Tibial nerve (tissue), 4 donors: ENCODE data around the gene C11orf68. TPM values are rescaled to one million over a fixed set of nuclear protein-coding genes. Genes with fewer than 3 reads are reported as not detected.

Experiments used
- DNase-seq, 2 donors: peaks; one replicate each; pipeline ENCODE4 v3.0.0-alpha.2; 2019; ENCODE audit warnings: low spot score in 2 of 2
- H3K27ac ChIP-seq, 4 donors: fragments of 200-600 bp; sonication (generic) in 3 of 4; one replicate each; pipeline ENCODE4 v1.5.1; 2017 to 2019; ENCODE audit warnings: mild to moderate bottlenecking in 1 of 4
- H3K27me3 ChIP-seq, 2 donors: fragments of 200-600 bp; sonication (generic) in 1 of 2; one replicate each; pipeline versions ENCODE4 v1.5.1 to v1.6.0; 2017 to 2019
- H3K36me3 ChIP-seq, 3 donors: fragments of 200-600 bp; sonication (generic); one replicate each; pipeline ENCODE4 v1.5.1; 2018 to 2019
- H3K4me1 ChIP-seq, 4 donors: fragments of 200-600 bp; sonication (generic) in 3 of 4; one replicate each; pipeline ENCODE4 v1.5.1; 2017 to 2019
- H3K4me3 ChIP-seq, 4 donors: fragments of 200-600 bp; sonication (generic) in 3 of 4; one replicate each; pipeline ENCODE4 v1.5.1; 2017 to 2019; ENCODE audit warnings: mild to moderate bottlenecking in 1 of 4, moderate library complexity in 1 of 4
- H3K9me3 ChIP-seq, 4 donors: fragments of 200-600 bp; sonication (generic) in 3 of 4; one replicate each; pipeline ENCODE4 v1.5.1; 2017 to 2019
- CTCF ChIP-seq, 5 experiments: fragments of 200-600 bp in 3 of 5; fragments of 450-650 bp in 2 of 5; sonication (generic) in 3 of 5; IDR thresholded peaks; one replicate each; pipeline ENCODE4 v1.5.1; 2016 to 2019; ENCODE audit warnings: antibody characterized with exemption in 5 of 5, mild to moderate bottlenecking in 3 of 5, moderate library complexity in 2 of 5
- EP300 ChIP-seq, 2 donors: sonication (generic); formaldehyde crosslinking; IDR thresholded peaks; one replicate each; pipeline ENCODE4 v1.6.1; 2017; ENCODE audit warnings: antibody characterized with exemption in 2 of 2, mild to moderate bottlenecking in 1 of 2
- POLR2A ChIP-seq, 2 donors: fragments of 450-650 bp; IDR thresholded peaks; one replicate each; pipeline ENCODE4 v1.6.1; 2017; ENCODE audit warnings: antibody characterized with exemption in 2 of 2, mild to moderate bottlenecking in 2 of 2, moderate library complexity in 2 of 2
- WGBS, 2 donors: methylation state at CpG; one replicate each; pipeline ENCODE4 v1.1.5; 2018; 5-methylcytosine and 5-hydroxymethylcytosine counted together
- total RNA-seq, 4 donors: library from RNA; depleted of rRNA; stranded (reverse); fragments of >200 nt; gene quantifications; one replicate each; pipeline ENCODE4 v1.1.0, GENCODE V29; 2016

Gene C11orf68
- total RNA-seq, 4 donors from 2014 or later = 14.7 to 30.4 (median 21.7) TPM

GRCh38 chr11:65868076-65868667 is 50.7 kb downstream of the C11orf68 start:
- Histone ChIP-seq H3K9me3 (no peaks in the 10 kb centered on the region), H3K27ac (no peak overlapping the region), H3K4me3 (no peak overlapping the region), H3K27me3 (no peaks in the 10 kb centered on the region), H3K4me1 (peaks cover 0 to 40% (median 7%) of the 10 kb centered on the region in 4 donors), H3K36me3 (peaks cover 0 to 77% (median 23%) of the 10 kb centered on the region in 3 donors)
- DNase-seq = no peak
- 81% methylated on average over 17 to 19 of the region's 19 CpGs for WGBS, 2 donors
- TF ChIP-seq CTCF (IDR thresholded peaks at IDR 0.05) = no peak
- TF ChIP-seq EP300 (IDR thresholded peaks at IDR 0.05) = no peak
- no peak for TF ChIP-seq POLR2A (IDR thresholded peaks at IDR 0.05)

- no peak overlapping the region for H3K27ac ChIP-seq
- DNase-seq = no peak
- TF ChIP-seq POLR2A (IDR thresholded peaks at IDR 0.05) = no peak
- TF ChIP-seq CTCF (IDR thresholded peaks at IDR 0.05) = no peak
- TF ChIP-seq EP300 (IDR thresholded peaks at IDR 0.05) = no peak
Measured at GRCh38 chr11:65867284-65868071, 51.4 kb downstream of the C11orf68 start.

More at GRCh38 chr11:65867284-65868071, 51.4 kb downstream of the C11orf68 start:
- Histone ChIP-seq H3K4me3 (no peak overlapping the region), H3K4me1 (peaks cover 0 to 42% (median 7%) of the 10 kb centered on the region in 4 donors), H3K36me3 (peaks cover 0 to 84% (median 24%) of the 10 kb centered on the region in 3 donors), H3K9me3 (no peaks in the 10 kb centered on the region), H3K27me3 (no peaks in the 10 kb centered on the region)
- 55 to 56% methylated on average over 29 of the region's 29 CpGs for whole genome bisulfite sequencing, 2 donors

Other genes starting within 250 kb of the C11orf68 start
- gene KAT5, start 206.8 kb downstream of the C11orf68 start, total RNA-seq = 100 to 1,000 TPM in 1 of 4 donors, 10 to 100 TPM in 3; 68.1 to 118 (median 92.3) TPM
- gene RNASEH2C, start 198.3 kb downstream of the C11orf68 start, total RNA-seq = 100 to 1,000 TPM; 142 to 197 (median 152) TPM
- gene AP5B1, start 138.1 kb downstream of the C11orf68 start, total RNA-seq = 10 to 100 TPM; 12.7 to 27.5 (median 18.8) TPM
- not detected for gene OVOL1, start 132.0 kb downstream of the C11orf68 start, total RNA-seq
- gene SNX32, start 85.1 kb downstream of the C11orf68 start, total RNA-seq = 1 to 10 TPM in 2 of 4 donors, under 1 TPM in 1, not detected in 1; 0.78 to 2.5 (median 1.5) TPM
- gene CFL1, start 60.9 kb downstream of the C11orf68 start, total RNA-seq = 100 to 1,000 TPM; 461 to 881 (median 580) TPM
- gene MUS81, start 58.6 kb downstream of the C11orf68 start, total RNA-seq = 10 to 100 TPM; 54.0 to 83.1 (median 68.3) TPM
- gene EFEMP2, start 46.3 kb downstream of the C11orf68 start, total RNA-seq = 10 to 100 TPM; 59.2 to 92.7 (median 82.0) TPM
- gene CTSW, start 39.2 kb downstream of the C11orf68 start, total RNA-seq = 1 to 10 TPM in 2 of 4 donors, not detected in 2; 1.5 to 3.1 TPM
- gene FIBP, start 30.6 kb downstream of the C11orf68 start, total RNA-seq = 10 to 100 TPM; 53.6 to 73.2 (median 63.7) TPM
- gene CCDC85B, start 28.4 kb downstream of the C11orf68 start, total RNA-seq = 100 to 1,000 TPM in 2 of 4 donors, 10 to 100 TPM in 2; 73.0 to 108 (median 89.4) TPM
- gene FOSL1, start 18.7 kb downstream of the C11orf68 start, total RNA-seq = 1 to 10 TPM in 3 of 4 donors, not detected in 1; 1.3 to 3.3 (median 1.4) TPM
- 100 to 1,000 TPM in 2 of 4 donors, 10 to 100 TPM in 2; 64.5 to 134 (median 93.3) TPM for gene DRAP1, start 364 bp upstream of the C11orf68 start, total RNA-seq
- gene TSGA10IP, start 26.4 kb upstream of the C11orf68 start, total RNA-seq = not detected
- 10 to 100 TPM; 49.6 to 73.7 (median 62.3) TPM for gene SART1, start 42.7 kb upstream of the C11orf68 start, total RNA-seq
- 10 to 100 TPM; 27.0 to 40.6 (median 29.5) TPM for gene EIF1AD, start 83.1 kb upstream of the C11orf68 start, total RNA-seq
- 10 to 100 TPM; 23.9 to 68.9 (median 51.0) TPM for gene BANF1, start 83.4 kb upstream of the C11orf68 start, total RNA-seq
- gene CST6, start 92.9 kb upstream of the C11orf68 start, total RNA-seq = 1 to 10 TPM in 1 of 4 donors, not detected in 3; 1.2 TPM
- gene CATSPER1, start 107.4 kb upstream of the C11orf68 start, total RNA-seq = under 1 TPM in 1 of 4 donors, not detected in 3; 0.87 TPM
- not detected for gene GAL3ST3, start 130.1 kb upstream of the C11orf68 start, total RNA-seq
- 100 to 1,000 TPM; 148 to 216 (median 156) TPM for gene SF3B2, start 133.3 kb upstream of the C11orf68 start, total RNA-seq
- gene PACS1, start 151.2 kb upstream of the C11orf68 start, total RNA-seq = 10 to 100 TPM; 32.0 to 62.7 (median 51.8) TPM